Hepatocyte (in vitro differentiated cells): ENCODE results near the gene VASP. TPM values are rescaled to one million over a fixed set of nuclear protein-coding genes. Genes with fewer than 3 reads are reported as not detected.

Experiments used
- DNase-seq: peaks from one replicate; pipeline ENCODE4 v3.0.0-alpha.2; 2016; ENCODE audit warnings: low spot score
- H2AFZ ChIP-seq: fragments of 200-600 bp; sonication (generic); 2 replicates; pipeline ENCODE4 v1.6.0; 2016; ENCODE audit warnings: antibody characterized with exemption, mild to moderate bottlenecking
- H3K27ac ChIP-seq: fragments of 200-600 bp; sonication (generic); 2 replicates; pipeline ENCODE4 v1.5.1; 2016; ENCODE audit warnings: mild to moderate bottlenecking
- H3K27me3 ChIP-seq: fragments of 200-600 bp; sonication (generic); 2 replicates; pipeline ENCODE4 v1.6.1; 2016
- H3K36me3 ChIP-seq: fragments of 200-600 bp; sonication (generic); replicated peaks from 2 replicates; pipeline ENCODE4 v1.5.1; 2016; ENCODE audit warnings: low read depth; ENCODE audit not compliant: insufficient read depth
- H3K4me1 ChIP-seq: fragments of 200-600 bp; sonication (generic); 2 replicates; pipeline ENCODE4 v1.5.1; 2016; ENCODE audit warnings: mild to moderate bottlenecking, moderate library complexity; ENCODE audit not compliant: insufficient read depth
- H3K4me2 ChIP-seq: fragments of 200-600 bp; sonication (generic); 2 replicates; pipeline ENCODE4 v1.6.0; 2016
- H3K4me3 ChIP-seq: fragments of 200-600 bp; sonication (generic); 2 replicates; pipeline ENCODE4 v1.5.1; 2016; ENCODE audit warnings: mild to moderate bottlenecking
- H3K79me2 ChIP-seq: fragments of 200-600 bp; sonication (generic); 2 replicates; pipeline ENCODE4 v1.6.0; 2017; ENCODE audit warnings: mild to moderate bottlenecking
- H3K9me2 ChIP-seq: fragments of 200-600 bp; sonication (generic); replicated peaks from 2 replicates; pipeline ENCODE4 v1.6.0; 2017; ENCODE audit warnings: mild to moderate bottlenecking; ENCODE audit not compliant: insufficient read depth
- H3K9me3 ChIP-seq: fragments of 200-600 bp; sonication (generic); 2 replicates; pipeline ENCODE4 v1.5.1; 2016; ENCODE audit warnings: low read depth, mild to moderate bottlenecking
- H4K20me1 ChIP-seq: fragments of 200-600 bp; sonication (generic); 2 replicates; pipeline ENCODE4 v1.6.0; 2016; ENCODE audit warnings: mild to moderate bottlenecking; ENCODE audit not compliant: insufficient read depth, poor library complexity, severe bottlenecking
- EZH2 ChIP-seq: fragments of 200-600 bp; sonication (generic); IDR thresholded peaks from 2 replicates; pipeline ENCODE4 v1.6.1; 2016; ENCODE audit warnings: antibody characterized with exemption, mild to moderate bottlenecking, borderline replicate concordance
- EZH2phosphoT487 ChIP-seq: fragments of 200-600 bp; sonication (generic); IDR thresholded peaks from one replicate; pipeline ENCODE4 v1.6.1; 2018; ENCODE audit warnings: antibody characterized with exemption, mild to moderate bottlenecking, low read depth, moderate library complexity; ENCODE audit not compliant: unreplicated experiment, severe bottlenecking
- WGBS: methylation state at CpG from one replicate; pipeline ENCODE4 v1.1.6; 2016; ENCODE audit warnings: low lambda C conversion rate; ENCODE audit errors: missing lambda C conversion rate; 5-methylcytosine and 5-hydroxymethylcytosine counted together
- polyA plus RNA-seq: library from polyadenylated mRNA; unstranded; fragments of >200 nt; fragmentation: Nextera tagmentation; extraction: Ambion mirVana; gene quantifications from 2 replicates; pipeline ENCODE4 v1.2.1, GENCODE V29; 2016
- total RNA-seq: library from RNA; depleted of rRNA; stranded (reverse); fragments of >200 nt; gene quantifications from 2 replicates; pipeline ENCODE4 v1.2.3, GENCODE V29; 2014
- TF ChIP-seq, protein P1 (sequence below): fragments of 200-600 bp; sonication (generic); IDR thresholded peaks from 2 replicates; pipeline ENCODE4 v1.5.1; 2016; ENCODE audit warnings: antibody characterized with exemption, mild to moderate bottlenecking; ENCODE audit not compliant: poor library complexity

The VASP gene
- total and polyA plus RNA-seq, 2 experiments from 2014 or later: 68.9 to 86.0 TPM

GRCh38 chr19:45501730-45502014 is 5.6 kb upstream of the VASP start:
- WGBS: 75% methylated on average over 2 of the region's 2 CpGs

DNA sequence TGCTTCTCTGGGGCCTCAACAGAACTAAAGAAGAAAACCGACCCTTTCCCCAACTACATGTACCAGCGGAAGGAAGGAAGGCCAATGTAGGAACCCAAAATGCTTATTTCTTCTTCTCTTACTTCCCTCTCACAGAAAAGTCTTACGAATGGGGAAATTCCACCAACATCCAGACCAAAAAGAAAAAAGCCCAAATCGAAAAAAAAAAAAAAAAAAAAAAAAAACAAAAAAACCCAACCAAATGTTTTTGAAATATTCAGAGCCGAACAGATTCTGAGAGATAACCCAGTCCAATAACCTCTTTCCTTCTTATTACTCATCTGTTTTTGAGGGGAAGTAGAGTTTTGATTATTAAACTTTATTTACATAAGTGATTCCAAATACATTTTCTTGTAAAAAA is 5.2 kb upstream of the VASP start:
- H3K9me3 ChIP-seq: no peaks in the 10 kb centered on the region
- TF ChIP-seq, protein P1, sequence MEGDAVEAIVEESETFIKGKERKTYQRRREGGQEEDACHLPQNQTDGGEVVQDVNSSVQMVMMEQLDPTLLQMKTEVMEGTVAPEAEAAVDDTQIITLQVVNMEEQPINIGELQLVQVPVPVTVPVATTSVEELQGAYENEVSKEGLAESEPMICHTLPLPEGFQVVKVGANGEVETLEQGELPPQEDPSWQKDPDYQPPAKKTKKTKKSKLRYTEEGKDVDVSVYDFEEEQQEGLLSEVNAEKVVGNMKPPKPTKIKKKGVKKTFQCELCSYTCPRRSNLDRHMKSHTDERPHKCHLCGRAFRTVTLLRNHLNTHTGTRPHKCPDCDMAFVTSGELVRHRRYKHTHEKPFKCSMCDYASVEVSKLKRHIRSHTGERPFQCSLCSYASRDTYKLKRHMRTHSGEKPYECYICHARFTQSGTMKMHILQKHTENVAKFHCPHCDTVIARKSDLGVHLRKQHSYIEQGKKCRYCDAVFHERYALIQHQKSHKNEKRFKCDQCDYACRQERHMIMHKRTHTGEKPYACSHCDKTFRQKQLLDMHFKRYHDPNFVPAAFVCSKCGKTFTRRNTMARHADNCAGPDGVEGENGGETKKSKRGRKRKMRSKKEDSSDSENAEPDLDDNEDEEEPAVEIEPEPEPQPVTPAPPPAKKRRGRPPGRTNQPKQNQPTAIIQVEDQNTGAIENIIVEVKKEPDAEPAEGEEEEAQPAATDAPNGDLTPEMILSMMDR: no peak
- TF ChIP-seq EZH2 (no peak), EZH2phosphoT487 (no peak)
- no peak overlapping the region for H3K27ac ChIP-seq
- H3K4me1 ChIP-seq: peaks cover 17% of the 10 kb centered on the region
- no peak for DNase-seq
- H2AFZ ChIP-seq: no peak overlapping the region
- H3K9me2 ChIP-seq: no peaks in the 10 kb centered on the region
- no peaks in the 10 kb centered on the region for H3K36me3 ChIP-seq
- H3K27me3 ChIP-seq: peaks cover 27% of the 10 kb centered on the region
- whole genome bisulfite sequencing: 86% methylated on average over 5 of the region's 5 CpGs
- peaks cover 2% of the 10 kb centered on the region for H3K79me2 ChIP-seq
- H3K4me2 ChIP-seq: no peak overlapping the region
- no peak overlapping the region for H3K4me3 ChIP-seq
- H4K20me1 ChIP-seq: no peaks in the 10 kb centered on the region

More at GRCh38 chr19:45501730-45502014, 5.6 kb upstream of the VASP start:
- no peaks in the 10 kb centered on the region for H3K36me3 ChIP-seq
- no peaks in the 10 kb centered on the region for H4K20me1 ChIP-seq
- no peaks in the 10 kb centered on the region for H3K9me2 ChIP-seq
- H3K4me2 ChIP-seq: no peak overlapping the region
- TF ChIP-seq EZH2: no peak
- no peak for DNase-seq
- H3K79me2 ChIP-seq: no peaks in the 10 kb centered on the region
- H2AFZ ChIP-seq: no peak overlapping the region
- H3K27ac ChIP-seq: no peak overlapping the region
- no peak overlapping the region for H3K4me3 ChIP-seq
- peaks cover 27% of the 10 kb centered on the region for H3K27me3 ChIP-seq
- peaks cover 17% of the 10 kb centered on the region for H3K4me1 ChIP-seq
- no peaks in the 10 kb centered on the region for H3K9me3 ChIP-seq

- Histone ChIP-seq H3K4me1 (peaks cover 13% of the 10 kb centered on the region), H3K9me3 (no peaks in the 10 kb centered on the region), H3K27me3 (peaks cover 14% of the 10 kb centered on the region), H3K4me3 (no peak overlapping the region), H3K4me2 (no peak overlapping the region), H3K36me3 (no peaks in the 10 kb centered on the region), H2AFZ (no peak overlapping the region), H3K27ac (no peak overlapping the region), H4K20me1 (no peaks in the 10 kb centered on the region), H3K79me2 (peaks cover 18% of the 10 kb centered on the region), H3K9me2 (no peaks in the 10 kb centered on the region)
- 96% methylated on average over 9 of the region's 9 CpGs for WGBS
- no peak for DNase-seq
- TF ChIP-seq EZH2phosphoT487 (no peak), EZH2 (no peak)
- TF ChIP-seq, protein P1: no peak
Measured at GRCh38 chr19:45503909-45504308, 3.4 kb upstream of the VASP start.

- peaks cover 33% of the 10 kb centered on the region for H3K79me2 ChIP-seq
- H3K36me3 ChIP-seq: no peaks in the 10 kb centered on the region
- H3K4me2 ChIP-seq: peak overlapping the region; percentile 91
- H3K9me3 ChIP-seq: no peaks in the 10 kb centered on the region
- no peak for DNase-seq
- no peak overlapping the region for H3K4me3 ChIP-seq
- peaks cover under 1% of the 10 kb centered on the region for H3K27me3 ChIP-seq
- H2AFZ ChIP-seq: no peak overlapping the region
- peaks cover 15% of the 10 kb centered on the region for H3K4me1 ChIP-seq
- 77% methylated on average over 8 of the region's 8 CpGs for WGBS
- peak overlapping the region; percentile 98 for H3K27ac ChIP-seq
- peaks cover 4% of the 10 kb centered on the region for H4K20me1 ChIP-seq
- no peaks in the 10 kb centered on the region for H3K9me2 ChIP-seq
- TF ChIP-seq EZH2phosphoT487 (no peak), EZH2 (no peak)
- TF ChIP-seq, protein P1: no peak
Measured at GRCh38 chr19:45505151-45505995, 1.9 kb upstream of the VASP start.
